Subcutaneous abdominal adipose tissue (tissue), 5 donors: ENCODE measurements around the gene STX4.
A peak's percentile ranks its signal among the peaks of the same experiment; 100 is the strongest.
"Not testable (repeated sequence)": the region's sequence is repeated elsewhere in the genome, so short reads cannot be mapped to it uniquely, and the experiment has no call there.

Experiments
- H3K27ac ChIP-seq: one replicate; pipeline ENCODE4 v1.7.0; 2013; ENCODE audit warnings: low read depth, mild to moderate bottlenecking, inconsistent platforms, low read length, moderate library complexity
- H3K27me3 ChIP-seq, 5 donors: one replicate each; pipeline ENCODE4 v1.7.0; 2013; ENCODE audit warnings: low read length in 5 of 5, inconsistent platforms in 1 of 5; ENCODE audit not compliant: control insufficient read depth in 5 of 5, insufficient read depth in 4 of 5
- H3K36me3 ChIP-seq, 5 donors: one replicate each; pipeline ENCODE4 v1.7.0; 2013; ENCODE audit warnings: low read length in 5 of 5; ENCODE audit not compliant: control insufficient read depth in 5 of 5, insufficient read depth in 5 of 5
- H3K4me1 ChIP-seq, 5 donors: one replicate each; pipeline ENCODE4 v1.7.0; 2013; ENCODE audit warnings: low read length in 5 of 5, mild to moderate bottlenecking in 3 of 5, moderate library complexity in 1 of 5; ENCODE audit not compliant: control insufficient read depth in 5 of 5, insufficient read depth in 5 of 5
- H3K4me3 ChIP-seq, 5 donors: one replicate each; pipeline ENCODE4 v1.7.0; 2013; ENCODE audit warnings: low read length in 5 of 5, low read depth in 1 of 5
- H3K9ac ChIP-seq, 5 donors: one replicate each; pipeline ENCODE4 v1.7.0; 2013; ENCODE audit warnings: low read length in 5 of 5, mild to moderate bottlenecking in 4 of 5, moderate library complexity in 3 of 5
- H3K9me3 ChIP-seq, 5 donors: one replicate each; pipeline ENCODE4 v1.7.0; 2013; ENCODE audit warnings: low read length in 5 of 5; ENCODE audit not compliant: control insufficient read depth in 5 of 5
- donor health status: healthy.
- donor health status: healthy.
- donor health status: healthy.
- donor health status: healthy.
- donor health status: healthy.

STX4 gene

DNA sequence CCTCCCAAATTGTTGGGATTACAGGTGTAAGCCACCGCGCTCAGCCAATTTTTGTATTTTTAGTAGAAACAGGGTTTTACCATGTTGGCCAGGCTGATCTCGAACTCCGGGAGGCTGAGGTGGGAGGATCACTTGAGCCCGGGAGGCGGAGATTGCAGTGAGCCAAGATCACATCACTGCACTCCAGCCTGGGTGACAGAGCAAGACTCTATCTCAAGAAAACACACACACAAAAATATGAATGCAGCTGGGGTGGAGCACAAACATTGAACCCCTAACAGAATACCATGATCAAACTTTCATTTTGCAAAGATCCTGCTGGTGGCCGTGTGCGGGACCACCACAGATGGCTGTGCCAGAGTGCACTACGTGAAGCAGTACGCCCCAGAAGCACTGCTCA, 15.6 kb upstream of the STX4 start:
- H3K27me3 ChIP-seq, H3K9ac ChIP-seq, H3K36me3 ChIP-seq, H3K27ac ChIP-seq, H3K4me1 ChIP-seq, H3K9me3 ChIP-seq, H3K4me3 ChIP-seq: not testable (repeated sequence)

DNA sequence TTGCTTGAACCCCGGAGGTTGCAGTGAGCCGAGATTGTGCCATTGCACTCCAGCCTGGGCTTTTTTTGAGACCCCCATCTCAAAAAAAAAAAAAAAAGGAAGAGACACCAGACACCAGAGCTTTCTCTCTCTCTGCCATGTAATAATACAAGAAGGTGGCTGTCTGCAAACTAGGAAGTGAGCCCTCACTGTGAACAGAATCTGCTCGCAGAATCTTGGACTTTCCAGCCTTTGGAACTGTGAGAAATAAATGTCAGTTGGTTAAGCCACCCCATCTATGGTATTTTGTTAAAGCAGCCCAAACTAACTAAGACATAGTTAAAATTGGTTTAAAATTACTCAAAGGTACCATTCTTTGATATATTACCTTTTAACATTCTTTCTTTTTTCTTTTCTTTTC, 12.8 kb upstream of the STX4 start:
- no peaks in the 10 kb centered on the region for H3K36me3 ChIP-seq
- no peaks in the 10 kb centered on the region for H3K9me3 ChIP-seq
- H3K4me1 ChIP-seq, result peaks cover 0 to 5% (median 3%) of the 10 kb centered on the region in 5 donors
- no peak overlapping the region for H3K9ac ChIP-seq
- H3K27me3 ChIP-seq, result no peaks in the 10 kb centered on the region
- H3K27ac ChIP-seq, result no peak overlapping the region
- H3K4me3 ChIP-seq, result no peak overlapping the region

- no peak overlapping the region for H3K9ac ChIP-seq
- no peaks in the 10 kb centered on the region for H3K9me3 ChIP-seq
- H3K36me3 ChIP-seq, result no peaks in the 10 kb centered on the region
- H3K4me1 ChIP-seq, result peaks cover 0 to 7% (median 4%) of the 10 kb centered on the region in 5 donors
- no peaks in the 10 kb centered on the region for H3K27me3 ChIP-seq
- no peak overlapping the region for H3K4me3 ChIP-seq
- H3K27ac ChIP-seq, result no peak overlapping the region
These were observed 10.7 kb upstream of the STX4 start for GRCh38 chr16:31022544-31023251.

DNA sequence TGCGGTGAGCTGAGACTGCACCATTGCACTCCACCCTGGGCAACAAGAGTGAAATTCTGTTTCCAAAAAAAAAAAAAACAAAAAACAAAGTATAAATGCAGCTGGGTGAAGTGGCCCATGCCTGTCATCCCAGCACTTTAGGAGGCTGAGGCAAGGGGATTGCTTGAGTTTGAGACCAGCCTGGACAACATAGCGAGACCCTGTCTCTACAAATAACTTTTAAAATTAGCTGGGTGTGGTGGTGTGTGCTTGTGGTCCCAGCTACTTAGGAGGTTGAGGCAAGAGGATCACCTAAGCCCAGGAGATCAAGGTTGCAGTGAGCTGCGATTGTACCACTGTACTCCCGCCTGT, 10.1 kb upstream of the STX4 start:
- peaks cover 0 to 7% (median 4%) of the 10 kb centered on the region in 5 donors for H3K4me1 ChIP-seq
- no peak overlapping the region for H3K27ac ChIP-seq
- no peaks in the 10 kb centered on the region for H3K9me3 ChIP-seq
- no peaks in the 10 kb centered on the region for H3K27me3 ChIP-seq
- no peaks in the 10 kb centered on the region for H3K36me3 ChIP-seq
- H3K4me3 ChIP-seq, result no peak overlapping the region
- H3K9ac ChIP-seq, result no peak overlapping the region

DNA sequence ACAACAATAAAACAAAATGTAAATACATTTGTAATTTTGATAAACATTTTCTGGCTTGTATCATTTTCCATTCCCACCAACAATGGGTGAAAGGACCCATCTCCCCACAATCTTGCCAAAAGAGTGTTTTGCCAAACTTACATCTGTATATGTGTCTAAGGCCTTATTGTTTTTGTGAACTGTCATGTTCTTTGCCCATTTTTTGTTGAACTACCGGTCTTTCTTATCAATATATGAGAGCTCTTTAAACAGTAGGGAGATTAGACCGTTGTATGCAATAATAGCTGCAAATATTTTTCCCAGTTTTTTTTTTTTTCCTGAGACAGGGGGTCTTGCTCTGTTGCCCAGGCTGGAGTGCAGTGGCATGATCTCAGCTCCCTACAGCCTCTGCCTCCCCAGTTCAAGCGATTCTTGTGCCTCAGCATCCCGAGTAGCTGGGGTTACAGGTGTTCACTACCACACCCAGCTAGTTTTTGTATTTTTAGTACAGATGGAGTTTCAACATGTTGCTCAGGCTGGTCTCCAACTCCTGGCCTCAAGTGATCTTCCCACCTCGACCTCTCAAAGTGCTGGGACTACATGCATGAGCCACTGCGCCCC, 9.6 kb upstream of the STX4 start:
- H3K9ac ChIP-seq, result no peak overlapping the region
- no peaks in the 10 kb centered on the region for H3K27me3 ChIP-seq
- no peaks in the 10 kb centered on the region for H3K36me3 ChIP-seq
- no peaks in the 10 kb centered on the region for H3K9me3 ChIP-seq
- H3K4me1 ChIP-seq, result peaks cover 0 to 7% (median 4%) of the 10 kb centered on the region in 5 donors
- no peak overlapping the region for H3K27ac ChIP-seq
- no peak overlapping the region for H3K4me3 ChIP-seq

- H3K4me1 ChIP-seq, result peaks cover 0 to 7% (median 4%) of the 10 kb centered on the region in 5 donors
- no peak overlapping the region for H3K9ac ChIP-seq
- no peak overlapping the region for H3K27ac ChIP-seq
- H3K36me3 ChIP-seq, result no peaks in the 10 kb centered on the region
- no peaks in the 10 kb centered on the region for H3K9me3 ChIP-seq
- H3K4me3 ChIP-seq, result no peak overlapping the region
- H3K27me3 ChIP-seq, result no peaks in the 10 kb centered on the region
These were observed 8.0 kb upstream of the STX4 start for GRCh38 chr16:31025339-31025738.

DNA sequence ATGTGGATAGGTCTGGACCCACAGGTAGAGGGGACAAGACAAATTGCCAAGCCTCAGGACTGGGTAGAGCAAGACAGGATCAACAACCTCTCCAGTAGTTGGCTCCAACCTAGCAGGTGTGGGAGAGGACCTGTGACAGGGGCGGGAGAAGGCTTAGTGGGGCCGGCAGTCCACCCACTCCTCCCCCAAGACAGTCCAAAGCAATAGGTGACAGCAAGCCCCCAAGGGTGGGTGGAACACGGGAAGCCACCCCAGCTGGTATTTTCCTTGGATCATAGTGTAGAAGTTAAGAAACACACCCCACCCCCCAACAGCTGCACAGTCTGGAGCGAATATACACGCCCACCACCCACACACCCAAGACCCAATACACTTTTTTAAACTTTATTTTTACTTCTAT, 4.1 kb upstream of the STX4 start:
- no peaks in the 10 kb centered on the region for H3K27me3 ChIP-seq
- H3K9ac ChIP-seq, result no peak overlapping the region
- no peaks in the 10 kb centered on the region for H3K36me3 ChIP-seq
- H3K4me1 ChIP-seq, result peaks cover 2 to 24% (median 18%) of the 10 kb centered on the region in 5 donors
- H3K27ac ChIP-seq, result no peak overlapping the region
- H3K9me3 ChIP-seq, result no peaks in the 10 kb centered on the region
- no peak overlapping the region for H3K4me3 ChIP-seq

- Histone ChIP-seq H3K27ac (no peak overlapping the region), H3K36me3 (peaks cover 0 to 17% (median 10%) of the 10 kb centered on the region in 5 donors), H3K4me1 (peaks cover 2 to 25% (median 23%) of the 10 kb centered on the region in 5 donors), H3K9ac (no peak overlapping the region), H3K27me3 (no peaks in the 10 kb centered on the region), H3K4me3 (no peak overlapping the region), H3K9me3 (no peaks in the 10 kb centered on the region)
These were observed 2.1 kb upstream of the STX4 start for GRCh38 chr16:31031276-31031675.

DNA sequence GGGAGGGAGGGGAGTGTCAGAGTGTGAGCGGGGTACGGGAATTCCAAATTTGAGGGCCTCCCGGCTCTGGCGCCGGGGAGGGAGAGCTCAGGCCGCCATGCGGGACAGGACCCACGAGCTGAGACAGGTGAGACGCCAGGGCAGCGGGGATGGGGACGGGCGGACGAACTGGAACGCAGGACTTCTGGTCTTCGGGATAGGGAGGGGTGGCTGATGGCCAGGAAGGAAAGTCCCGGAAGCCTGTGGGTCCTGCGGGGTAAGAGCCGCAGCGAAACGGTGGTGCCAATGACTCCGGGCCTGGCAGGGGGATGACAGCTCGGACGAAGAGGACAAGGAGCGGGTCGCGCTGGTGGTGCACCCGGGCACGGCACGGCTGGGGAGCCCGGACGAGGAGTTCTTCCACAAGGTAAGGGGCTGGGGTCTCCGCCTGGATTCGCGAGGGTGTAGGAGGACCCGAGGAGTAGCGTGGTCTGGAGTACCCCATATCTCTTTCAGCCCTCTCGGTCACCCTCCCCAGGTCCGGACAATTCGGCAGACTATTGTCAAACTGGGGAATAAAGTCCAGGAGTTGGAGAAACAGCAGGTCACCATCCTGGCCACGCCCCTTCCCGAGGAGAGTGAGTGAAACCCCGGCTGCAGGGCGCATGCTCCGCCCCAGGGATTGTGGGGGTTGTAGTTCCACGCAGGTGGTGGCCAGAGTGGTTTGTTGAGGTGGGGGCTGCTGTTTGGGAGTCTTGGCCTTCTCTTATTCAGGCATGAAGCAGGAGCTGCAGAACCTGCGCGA, 543 bp downstream of the STX4 start:
- Histone ChIP-seq H3K9me3 (no peaks in the 10 kb centered on the region), H3K27me3 (no peaks in the 10 kb centered on the region), H3K4me3 (peak overlapping the region; percentile 75 to 99 (median 97)), H3K27ac (peak overlapping the region; percentile 96), H3K9ac (peak overlapping the region; percentile 56 to 98 (median 84)), H3K4me1 (peaks cover 2 to 29% (median 25%) of the 10 kb centered on the region in 5 donors), H3K36me3 (peaks cover 0 to 36% (median 27%) of the 10 kb centered on the region in 5 donors)

- Histone ChIP-seq H3K27ac (no peak overlapping the region), H3K4me3 (no peak overlapping the region), H3K9me3 (no peaks in the 10 kb centered on the region), H3K27me3 (no peaks in the 10 kb centered on the region), H3K9ac (no peak overlapping the region), H3K4me1 (peaks cover 2 to 29% (median 24%) of the 10 kb centered on the region in 5 donors), H3K36me3 (peaks cover 0 to 61% (median 48%) of the 10 kb centered on the region in 5 donors)
These were observed 3.3 kb downstream of the STX4 start for GRCh38 chr16:31036691-31037090.
